Activated naive CD8-positive, alpha-beta T cell treated with anti-CD3 and anti-CD28 coated beads, Interleukin-2, amount 50 U/mL, for 16 hours (primary cell): ENCODE measurements around the gene CALML3.

ENCODE experiments used
- DNase-seq: peaks from one replicate; pipeline ENCODE4 v3.0.0-alpha.2; 2020; ENCODE audit warnings: low read depth, low spot score

Gene CALML3

GRCh38 chr10:5506751-5507648, 17.8 kb upstream of the CALML3 start:
- DNase-seq = no peak

- no peak for DNase-seq
Observed at GRCh38 chr10:5507649-5508131, 17.1 kb upstream of the CALML3 start.

GRCh38 chr10:5508161-5508604, 16.6 kb upstream of the CALML3 start:
- DNase-seq = no peak

GRCh38 chr10:5508786-5509185, 16.0 kb upstream of the CALML3 start:
- DNase-seq = no peak

GRCh38 chr10:5509236-5509635, 15.5 kb upstream of the CALML3 start:
- DNase-seq = no peak

GRCh38 chr10:5509691-5510090, 15.1 kb upstream of the CALML3 start:
- DNase-seq = no peak

GRCh38 chr10:5510281-5511072, 14.3 kb upstream of the CALML3 start:
- no peak for DNase-seq

- DNase-seq = no peak
Observed at GRCh38 chr10:5511231-5511884, 13.4 kb upstream of the CALML3 start.

GRCh38 chr10:5511885-5512280, 12.9 kb upstream of the CALML3 start:
- DNase-seq = no peak

GRCh38 chr10:5512331-5512730, 12.4 kb upstream of the CALML3 start:
- no peak for DNase-seq

GRCh38 chr10:5512881-5513612, 11.7 kb upstream of the CALML3 start:
- DNase-seq = no peak

- DNase-seq = no peak
Observed at GRCh38 chr10:5514226-5514850, 10.4 kb upstream of the CALML3 start.

- DNase-seq = no peak
Observed at GRCh38 chr10:5515948-5516761, 8.6 kb upstream of the CALML3 start.

- DNase-seq = no peak
Observed at GRCh38 chr10:5517546-5517945, 7.2 kb upstream of the CALML3 start.

- no peak for DNase-seq
Observed at GRCh38 chr10:5518143-5518542, 6.6 kb upstream of the CALML3 start.

GRCh38 chr10:5519054-5519453, 5.7 kb upstream of the CALML3 start:
- no peak for DNase-seq

- no peak for DNase-seq
Observed at GRCh38 chr10:5522913-5523560, 1.7 kb upstream of the CALML3 start.

GRCh38 chr10:5523796-5524574, 776 bp upstream of the CALML3 start:
- DNase-seq = no peak
